Measurements from ENCODE around the gene NDE1. TPM values are rescaled to one million over a fixed set of nuclear protein-coding genes. Genes with fewer than 3 reads are reported as not detected.
A peak's percentile ranks its signal among the peaks of the same experiment; 100 is the strongest.

NDE1 gene
- total and polyA plus RNA-seq, 2 of the 4 experiments (the other 2 are of a cell fraction), result 22.7 to 29.2 TPM

GRCh38 chr16:15653227-15653626 lies 3.2 kb downstream of the NDE1 start:
- dilution Hi-C loops (cut with HindIII; ENCODE audit: low sequenced_read_pairs, unreplicated experiment) (no loop called here), in situ Hi-C loops (cut with MboI; ENCODE audit: low sequenced_read_pairs) (no loop called here), intact Hi-C loops (cut with micrococcal nuclease) (loop anchor here (5.0 kb wide), 1 partner anchor 49 kb away; no protein-coding TSS in a partner anchor)
- peak; percentile 49 for ATAC-seq (ENCODE audit: low read depth)
- Histone ChIP-seq H3K18ac (ENCODE audit: low read depth, low read length) (no peak overlapping the region), H3K9me3 (ENCODE audit: control insufficient read depth, insufficient read depth, low read length) (no peaks in the 10 kb centered on the region), H2AK5ac (ENCODE audit: low read depth, low read length) (no peak overlapping the region), H3K4ac (ENCODE audit: low read depth, low read length) (no peak overlapping the region), H4K8ac (ENCODE audit: low read depth in 2 of 2, low read length in 2 of 2) (no peak overlapping the region), H2BK20ac (ENCODE audit: low read depth, low read length) (no peak overlapping the region), H2BK15ac (ENCODE audit: low read depth, low read length) (no peak overlapping the region), H3K4me1 (ENCODE audit: control insufficient read depth, insufficient read depth, low read length) (peaks cover 6% of the 10 kb centered on the region), H4K20me1 (ENCODE audit: insufficient read depth, low read length) (peaks cover 49% of the 10 kb centered on the region), H3K14ac (replicated peaks; ENCODE audit: low read depth, low read length) (no peak overlapping the region), H3K4me3 (ENCODE audit: insufficient read depth, low read depth, low read length) (no peak overlapping the region), H3K27me3 (ENCODE audit: control insufficient read depth, insufficient read depth, low read length) (no peaks in the 10 kb centered on the region), H4K5ac (ENCODE audit: low read depth, low read length) (no peak overlapping the region), H2BK5ac (ENCODE audit: low read depth, low read length, poor library complexity, severe bottlenecking) (no peak overlapping the region), H3K23ac (ENCODE audit: low read depth, low read length) (no peak overlapping the region), H3K9me1 (ENCODE audit: insufficient read depth, low read length) (peaks cover 16% of the 10 kb centered on the region), H3K56ac (ENCODE audit: extremely low read depth, insufficient read depth, low read length) (no peak overlapping the region), H2AK9ac (replicated peaks; ENCODE audit: low read depth, low read length, poor library complexity) (no peak overlapping the region), H3K27ac (ENCODE audit: insufficient read depth, low read length) (no peak overlapping the region), H3K4me2 (ENCODE audit: low read depth, low read length) (no peak overlapping the region), H3K79me1 (ENCODE audit: low read depth in 1 of 2, low read length in 2 of 2) (peaks cover 36 to 69% of the 10 kb centered on the region in 2 experiments), H3K36me3 (ENCODE audit: control insufficient read depth, insufficient read depth, low read length) (no peaks in the 10 kb centered on the region), H2BK120ac (ENCODE audit: low read depth, low read length) (no peak overlapping the region), H2AFZ (replicated peaks; ENCODE audit: low read length, poor library complexity) (no peak overlapping the region), H4K91ac (ENCODE audit: insufficient read depth, low read depth, low read length) (no peak overlapping the region), H3K9ac (ENCODE audit: low read depth, low read length) (no peak overlapping the region)
- WGBS, 2 experiments (ENCODE audit: extremely low coverage in 2 of 2, insufficient read length in 1 of 2), result 0% methylated on average over 2 of the region's 4 CpGs; no CpG with 5 or more reads in 1 of the 2 experiments
- POLR2A ChIA-PET (ENCODE audit: unreplicated experiment), result interaction anchor here (0.6 kb wide), 1 partner anchor 104 kb away, joined by 4 read pairs; no protein-coding TSS in a partner anchor
- TF ChIP-seq BHLHE40 (IDR thresholded peaks at IDR 0.05; ENCODE audit: low read depth, low read length) (peak; percentile 53; the same call in 1 of the 2 replicates), POLR2A (IDR thresholded peaks at IDR 0.05; ENCODE audit: low read depth, low read length) (no peak), RCOR1 (IDR thresholded peaks at IDR 0.05; ENCODE audit: insufficient replicate concordance, low read length) (no peak), RFX5 (IDR thresholded peaks at IDR 0.05; ENCODE audit: low read depth, low read length) (no peak), MXI1 (IDR thresholded peaks at IDR 0.05; ENCODE audit: borderline replicate concordance, low read depth, low read length) (peak; percentile 93), ELK1 (IDR thresholded peaks at IDR 0.05; ENCODE audit: borderline replicate concordance, low read depth, low read length) (no peak), FOS (IDR thresholded peaks at IDR 0.05; ENCODE audit: low read depth, low read length) (no peak), MAFK (IDR thresholded peaks at IDR 0.05; ENCODE audit: low read depth, low read length) (peak; percentile 60; the same call in 1 of the 2 replicates), CEBPB (IDR thresholded peaks at IDR 0.05; ENCODE audit: low read depth, low read length) (peak; percentile 66), CHD1 (IDR thresholded peaks at IDR 0.05; ENCODE audit: low read depth, low read length) (no peak), RAD21 (IDR thresholded peaks at IDR 0.05; ENCODE audit: low read length) (no peak), MAZ (IDR thresholded peaks at IDR 0.05; ENCODE audit: borderline replicate concordance, low read depth, low read length) (no peak)
- TF ChIP-seq, protein P1, sequence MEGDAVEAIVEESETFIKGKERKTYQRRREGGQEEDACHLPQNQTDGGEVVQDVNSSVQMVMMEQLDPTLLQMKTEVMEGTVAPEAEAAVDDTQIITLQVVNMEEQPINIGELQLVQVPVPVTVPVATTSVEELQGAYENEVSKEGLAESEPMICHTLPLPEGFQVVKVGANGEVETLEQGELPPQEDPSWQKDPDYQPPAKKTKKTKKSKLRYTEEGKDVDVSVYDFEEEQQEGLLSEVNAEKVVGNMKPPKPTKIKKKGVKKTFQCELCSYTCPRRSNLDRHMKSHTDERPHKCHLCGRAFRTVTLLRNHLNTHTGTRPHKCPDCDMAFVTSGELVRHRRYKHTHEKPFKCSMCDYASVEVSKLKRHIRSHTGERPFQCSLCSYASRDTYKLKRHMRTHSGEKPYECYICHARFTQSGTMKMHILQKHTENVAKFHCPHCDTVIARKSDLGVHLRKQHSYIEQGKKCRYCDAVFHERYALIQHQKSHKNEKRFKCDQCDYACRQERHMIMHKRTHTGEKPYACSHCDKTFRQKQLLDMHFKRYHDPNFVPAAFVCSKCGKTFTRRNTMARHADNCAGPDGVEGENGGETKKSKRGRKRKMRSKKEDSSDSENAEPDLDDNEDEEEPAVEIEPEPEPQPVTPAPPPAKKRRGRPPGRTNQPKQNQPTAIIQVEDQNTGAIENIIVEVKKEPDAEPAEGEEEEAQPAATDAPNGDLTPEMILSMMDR (conservative IDR thresholded peaks at IDR 0.05; ENCODE audit: low read depth, low read length), result no peak
- TF ChIP-seq, protein P2, sequence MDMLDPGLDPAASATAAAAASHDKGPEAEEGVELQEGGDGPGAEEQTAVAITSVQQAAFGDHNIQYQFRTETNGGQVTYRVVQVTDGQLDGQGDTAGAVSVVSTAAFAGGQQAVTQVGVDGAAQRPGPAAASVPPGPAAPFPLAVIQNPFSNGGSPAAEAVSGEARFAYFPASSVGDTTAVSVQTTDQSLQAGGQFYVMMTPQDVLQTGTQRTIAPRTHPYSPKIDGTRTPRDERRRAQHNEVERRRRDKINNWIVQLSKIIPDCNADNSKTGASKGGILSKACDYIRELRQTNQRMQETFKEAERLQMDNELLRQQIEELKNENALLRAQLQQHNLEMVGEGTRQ (IDR thresholded peaks at IDR 0.05; ENCODE audit: low read depth, low read length), result no peak
- CTCF ChIA-PET, result interaction anchor here (0.6 to 0.9 kb wide), 2 partner anchors 9 to 224 kb away, joined by 3 to 6 read pairs; no protein-coding TSS in a partner anchor
- peak; percentile 97 for DNase-seq
- no TSS peak for BruUV-seq (replicated peaks)

Data from IMR-90 (cell line).